Esophagus muscularis mucosa (tissue), 3 donors: ENCODE results near the gene AUTS2.

Experiments used
- CTCF ChIP-seq, 3 experiments: fragments of 200-600 bp in 2 of 3; fragments of 450-650 bp in 1 of 3; sonication (generic) in 2 of 3; IDR thresholded peaks; one replicate each; pipeline ENCODE4 v1.5.1; 2017 to 2019; ENCODE audit warnings: antibody characterized with exemption in 3 of 3, mild to moderate bottlenecking in 2 of 3, moderate library complexity in 1 of 3
- EP300 ChIP-seq: sonication (generic); formaldehyde crosslinking; IDR thresholded peaks from one replicate; pipeline ENCODE4 v1.6.1; 2017; ENCODE audit warnings: antibody characterized with exemption

- TF ChIP-seq CTCF (IDR thresholded peaks at IDR 0.05) (no peak), EP300 (no peak)
These were observed 1198.8 kb downstream of the AUTS2 start for GRCh38 chr7:70797109-70797514.
